Calu3 (cell line): ENCODE measurements around the gene FAM13A. TPM values are rescaled to one million over a fixed set of nuclear protein-coding genes. Genes with fewer than 3 reads are reported as not detected.

ENCODE experiments used
- BruUV-seq: library from RNA; stranded (reverse); fragments of 400-500 nt; replicated peaks from 2 replicates; lab custom pipeline; 2021; lab: Mats Ljungman, UMichigan
- CTCF ChIA-PET: fragments of 300-600 bp; sonication (Branson Sonifier 250); formaldehyde crosslinking; loops from one replicate; lab custom pipeline; 2022; ENCODE audit warnings: antibody characterized with exemption; lab: Charles Lee
- DNase-seq: peaks from one replicate; pipeline ENCODE4 v3.0.0; 2022
- H3K27ac Mint-ChIP-seq: one replicate; pipeline ENCODE4 v1.8.0; 2022; ENCODE audit warnings: mixed read lengths; ENCODE audit not compliant: unreplicated experiment
- H3K27me3 Mint-ChIP-seq: one replicate; pipeline ENCODE4 v1.8.0; 2022; ENCODE audit warnings: mixed read lengths; ENCODE audit not compliant: unreplicated experiment
- H3K36me3 Mint-ChIP-seq: one replicate; pipeline ENCODE4 v1.8.0; 2022; ENCODE audit warnings: mild to moderate bottlenecking, moderate library complexity, mixed read lengths; ENCODE audit not compliant: insufficient read depth, unreplicated experiment
- H3K4me1 Mint-ChIP-seq: one replicate; pipeline ENCODE4 v1.8.0; 2022; ENCODE audit warnings: mild to moderate bottlenecking, low read depth, mixed read lengths; ENCODE audit not compliant: unreplicated experiment
- H3K4me3 Mint-ChIP-seq: one replicate; pipeline ENCODE4 v1.8.0; 2022; ENCODE audit warnings: mild to moderate bottlenecking, low read depth, moderate library complexity, mixed read lengths; ENCODE audit not compliant: unreplicated experiment
- H3K9me3 Mint-ChIP-seq: one replicate; pipeline ENCODE4 v1.8.0; 2022; ENCODE audit warnings: low read depth, mixed read lengths; ENCODE audit not compliant: unreplicated experiment
- CTCF ChIP-seq: fragments of 200-600 bp; IDR thresholded peaks from one replicate; pipeline ENCODE4 v1.8.0; 2022; ENCODE audit warnings: antibody characterized with exemption; ENCODE audit not compliant: unreplicated experiment
- intact Hi-C: fragments of 100-400 bp; cut with micrococcal nuclease; formaldehyde crosslinking; loops from one replicate; pipeline ENCODE4 v1.10.0; 2022; ENCODE audit not compliant: unreplicated experiment
- total RNA-seq: library from RNA; stranded (reverse); gene quantifications from 2 replicates; pipeline ENCODE4 v1.2.3, GENCODE V29; 2022

Gene FAM13A
- total RNA-seq, 1 experiment from 2014 or later: 13.5 TPM

GRCh38 chr4:88738180-88738579 lies 318.8 kb downstream of the FAM13A start:
- TF ChIP-seq CTCF: no peak
- CTCF ChIA-PET: no interaction called here
- no peak overlapping the region for H3K4me3 Mint-ChIP-seq
- H3K9me3 Mint-ChIP-seq: no peaks in the 10 kb centered on the region
- BruUV-seq: no TSS peak
- no peaks in the 10 kb centered on the region for H3K36me3 Mint-ChIP-seq
- no peaks in the 10 kb centered on the region for H3K27me3 Mint-ChIP-seq
- H3K4me1 Mint-ChIP-seq: peaks cover 5% of the 10 kb centered on the region
- intact Hi-C loops: loop anchor here (5.0 kb wide), 1 partner anchor 54 kb away; no protein-coding TSS in a partner anchor
- H3K27ac Mint-ChIP-seq: no peak overlapping the region
- DNase-seq: no peak

- Mint-ChIP-seq H3K27ac (no peak overlapping the region), H3K9me3 (no peaks in the 10 kb centered on the region)
- CTCF ChIA-PET: interaction anchor here (0.6 kb wide), 1 partner anchor 203 kb away, joined by 3 read pairs; no protein-coding TSS in a partner anchor
Measured at GRCh38 chr4:88737307-88737941, 319.6 kb downstream of the FAM13A start.

GRCh38 chr4:88736264-88736663 lies 320.7 kb downstream of the FAM13A start:
- H3K27ac Mint-ChIP-seq: no peak overlapping the region
- H3K36me3 Mint-ChIP-seq: no peaks in the 10 kb centered on the region
- intact Hi-C loops: loop anchor here (5.0 kb wide), 1 partner anchor 56 kb away; no protein-coding TSS in a partner anchor
- H3K27me3 Mint-ChIP-seq: no peaks in the 10 kb centered on the region
- peaks cover 5% of the 10 kb centered on the region for H3K4me1 Mint-ChIP-seq
- DNase-seq: no peak
- no peak for TF ChIP-seq CTCF
- CTCF ChIA-PET: no interaction called here
- H3K4me3 Mint-ChIP-seq: peak overlapping the region; percentile 10
- no peaks in the 10 kb centered on the region for H3K9me3 Mint-ChIP-seq
- no TSS peak for BruUV-seq

More at GRCh38 chr4:88737307-88737941, 319.6 kb downstream of the FAM13A start:
- Mint-ChIP-seq H3K4me3 (peak overlapping the region; percentile 10), H3K4me1 (peaks cover 5% of the 10 kb centered on the region), H3K36me3 (no peaks in the 10 kb centered on the region), H3K27me3 (no peaks in the 10 kb centered on the region)
- TF ChIP-seq CTCF: no peak
- peak; percentile 28 for DNase-seq
- intact Hi-C loops: loop anchor here (5.0 kb wide), 1 partner anchor 55 kb away; no protein-coding TSS in a partner anchor
- no TSS peak for BruUV-seq

GRCh38 chr4:88735564-88735963 lies 321.4 kb downstream of the FAM13A start:
- DNase-seq: no peak
- CTCF ChIA-PET: no interaction called here
- H3K27ac Mint-ChIP-seq: no peak overlapping the region
- H3K9me3 Mint-ChIP-seq: no peaks in the 10 kb centered on the region
- no TSS peak for BruUV-seq
- intact Hi-C loops: loop anchor here (5.0 kb wide), 1 partner anchor 57 kb away; no protein-coding TSS in a partner anchor
- no peaks in the 10 kb centered on the region for H3K27me3 Mint-ChIP-seq
- no peaks in the 10 kb centered on the region for H3K36me3 Mint-ChIP-seq
- peaks cover 5% of the 10 kb centered on the region for H3K4me1 Mint-ChIP-seq
- TF ChIP-seq CTCF: no peak
- H3K4me3 Mint-ChIP-seq: no peak overlapping the region
